HCT116 (cell line): Measurements from ENCODE around the gene SDF4. TPM values are rescaled to one million over a fixed set of nuclear protein-coding genes. Genes with fewer than 3 reads are reported as not detected.

Experiments used
- ATAC-seq: fragments of 200-7000 bp; cut with Tn5 transposase; 2 replicates; pipeline ENCODE4 v1.9.1; 2020; ENCODE audit warnings: mild to moderate bottlenecking, moderate library complexity
- BruUV-seq: library from RNA; stranded (reverse); fragments of 400-500 nt; replicated peaks from 2 replicates; lab custom pipeline; 2021; lab: Mats Ljungman, UMichigan
- CTCF ChIA-PET: fragments of 300-600 bp; sonication (Branson Sonifier 250); formaldehyde crosslinking; loops from one replicate; lab custom pipeline; 2021; ENCODE audit warnings: antibody characterized with exemption; lab: Charles Lee
- POLR2A ChIA-PET: fragments of 300-600, 350-600 bp; sonication (Branson Sonifier 250); formaldehyde crosslinking; loops from one replicate; lab custom pipeline; 2021; ENCODE audit warnings: antibody characterized with exemption; lab: Charles Lee
- RAD21 ChIA-PET, 2 experiments: fragments of 300-600 bp; sonication (Branson Sonifier 250); formaldehyde crosslinking; loops; one replicate each; lab custom pipeline; 2023; ENCODE audit warnings: low total read pairs in 2 of 2; ENCODE audit not compliant: uncharacterized antibody in 2 of 2, unreplicated experiment in 2 of 2, low non-redundant PET in 1 of 2; lab: Charles Lee
- DNase-seq: peaks from one replicate; pipeline ENCODE4 v3.0.0-alpha.2; 2010; ENCODE audit warnings: low read depth, low spot score
- H2AFZ ChIP-seq: fragments of 200-600 bp; shearing (Covaris generic), sonication (generic); 2 replicates; pipeline ENCODE4 v1.6.1; 2017; ENCODE audit warnings: low read depth, mixed run types, mixed read lengths, antibody characterized with exemption, low read length; ENCODE audit not compliant: poor library complexity, severe bottlenecking
- H3K27ac ChIP-seq: 2 replicates; pipeline ENCODE4 v1.5.1; 2012; ENCODE audit warnings: low read depth, low read length
- H3K27me3 ChIP-seq: fragments of 200-600 bp; sonication (generic); 2 replicates; pipeline ENCODE4 v1.6.1; 2016; ENCODE audit warnings: mixed run types, low read length, mixed read lengths; ENCODE audit not compliant: insufficient read depth
- H3K36me3 ChIP-seq, 2 experiments: fragments of 200-500 bp in 1 of 2; fragments of 200-600 bp in 1 of 2; sonication (Bioruptor generic) in 1 of 2; sonication (generic) in 1 of 2; 2 replicates each; pipeline versions ENCODE4 v1.5.1 to v1.6.1; 2014 to 2016; ENCODE audit warnings: low read length in 2 of 2, inconsistent platforms in 1 of 2, mixed read lengths in 1 of 2, mixed run types in 1 of 2; ENCODE audit not compliant: insufficient read depth in 2 of 2, control insufficient read depth in 1 of 2
- H3K4me1 ChIP-seq, 2 experiments: fragments of 200-600 bp in 1 of 2; sonication (generic) in 1 of 2; 2 replicates each; pipeline versions ENCODE4 v1.5.1 to v1.6.1; 2012 to 2017; ENCODE audit warnings: low read length in 2 of 2, inconsistent platforms in 1 of 2, mild to moderate bottlenecking in 1 of 2, mixed read lengths in 1 of 2, mixed run types in 1 of 2, moderate library complexity in 1 of 2; ENCODE audit not compliant: insufficient read depth in 2 of 2, control insufficient read depth in 1 of 2
- H3K4me2 ChIP-seq: fragments of 200-600 bp; sonication (generic); 2 replicates; pipeline ENCODE4 v1.6.1; 2017; ENCODE audit warnings: mixed run types, low read length, mixed read lengths
- H3K4me3 ChIP-seq, 2 experiments: fragments of 200-600 bp in 1 of 2; sonication (generic) in 1 of 2; replicated peaks in 1 of 2; 2 replicates each; pipeline ENCODE4 v1.5.1; 2011 to 2016; ENCODE audit warnings: low read length in 2 of 2, control low read depth in 1 of 2, low read depth in 1 of 2, mild to moderate bottlenecking in 1 of 2, mixed read lengths in 1 of 2, mixed run types in 1 of 2
- H3K79me2 ChIP-seq: fragments of 200-600 bp; sonication (generic); 2 replicates; pipeline ENCODE4 v1.6.1; 2017; ENCODE audit warnings: mild to moderate bottlenecking, mixed run types, low read length, moderate library complexity, mixed read lengths; ENCODE audit not compliant: insufficient read depth
- H3K9ac ChIP-seq: fragments of 200-600 bp; sonication (generic); 2 replicates; pipeline ENCODE4 v1.6.1; 2016; ENCODE audit warnings: low read length, mixed read lengths
- H3K9me2 ChIP-seq: fragments of 200-600 bp; sonication (generic), shearing (Covaris generic); 2 replicates; pipeline ENCODE4 v1.6.1; 2017; ENCODE audit warnings: mixed run types, mild to moderate bottlenecking, moderate library complexity; ENCODE audit not compliant: insufficient read depth
- H3K9me3 ChIP-seq, 2 experiments: fragments of 200-500 bp in 1 of 2; fragments of 200-600 bp in 1 of 2; sonication (Bioruptor generic) in 1 of 2; sonication (generic) in 1 of 2; 2 replicates each; pipeline ENCODE4 v1.6.1; 2014 to 2017; ENCODE audit warnings: low read length in 2 of 2, mixed read lengths in 2 of 2, inconsistent platforms in 1 of 2, low read depth in 1 of 2, mild to moderate bottlenecking in 1 of 2, mixed run types in 1 of 2, moderate library complexity in 1 of 2; ENCODE audit not compliant: control insufficient read depth in 1 of 2, insufficient read depth in 1 of 2
- H4K20me1 ChIP-seq: fragments of 200-600 bp; sonication (generic), shearing (Covaris generic); 2 replicates; pipeline ENCODE4 v1.6.1; 2017; ENCODE audit warnings: mixed run types, mild to moderate bottlenecking, moderate library complexity; ENCODE audit not compliant: insufficient read depth
- ATF3 ChIP-seq: IDR thresholded peaks from 2 replicates; pipeline ENCODE4 v1.6.1; 2012
- CBX3 ChIP-seq: IDR thresholded peaks from 2 replicates; pipeline ENCODE4 v1.6.1; 2012; ENCODE audit warnings: low read depth
- CEBPB ChIP-seq: IDR thresholded peaks from 2 replicates; pipeline ENCODE4 v1.6.1; 2012; ENCODE audit warnings: low read depth
- EGR1 ChIP-seq: IDR thresholded peaks from 2 replicates; pipeline ENCODE4 v1.6.1; 2012; ENCODE audit warnings: low read depth
- EZH2 ChIP-seq: fragments of 200-600 bp; sonication (generic); IDR thresholded peaks from 2 replicates; pipeline ENCODE4 v1.6.1; 2017; ENCODE audit warnings: antibody characterized with exemption, mixed run types
- EZH2phosphoT487 ChIP-seq: fragments of 200-600 bp; IDR thresholded peaks from 2 replicates; pipeline ENCODE4 v1.6.1; 2018; ENCODE audit warnings: antibody characterized with exemption, borderline replicate concordance
- FOSL1 ChIP-seq: IDR thresholded peaks from 2 replicates; pipeline ENCODE4 v1.6.1; 2012; ENCODE audit warnings: low read depth
- POLR2A ChIP-seq: IDR thresholded peaks from 2 replicates; pipeline ENCODE4 v1.7.0; 2011; ENCODE audit warnings: borderline replicate concordance; ENCODE audit not compliant: insufficient read depth, insufficient read length; ENCODE audit errors: extremely low read depth
- POLR2AphosphoS5 ChIP-seq: IDR thresholded peaks from 2 replicates; pipeline ENCODE4 v1.6.1; 2011; ENCODE audit warnings: mild to moderate bottlenecking, low read depth, low read length, moderate library complexity
- RAD21 ChIP-seq: IDR thresholded peaks from 2 replicates; pipeline ENCODE4 v1.6.1; 2012; ENCODE audit warnings: low read depth, mild to moderate bottlenecking
- SIN3A ChIP-seq: IDR thresholded peaks from 2 replicates; pipeline ENCODE4 v1.6.1; 2012; ENCODE audit warnings: low read depth
- SRF ChIP-seq: IDR thresholded peaks from 2 replicates; pipeline ENCODE4 v1.6.1; 2012; ENCODE audit warnings: low read depth
- YY1 ChIP-seq: IDR thresholded peaks from 2 replicates; pipeline ENCODE4 v1.6.1; 2011; ENCODE audit warnings: low read length, low read depth, moderate library complexity, mild to moderate bottlenecking; ENCODE audit not compliant: insufficient replicate concordance; ENCODE audit errors: extremely low read depth
- ZBTB33 ChIP-seq: IDR thresholded peaks from 2 replicates; pipeline ENCODE4 v1.6.1; 2011; ENCODE audit warnings: mild to moderate bottlenecking, low read length, moderate library complexity; ENCODE audit not compliant: insufficient replicate concordance; ENCODE audit errors: extremely low read depth
- ZFX ChIP-seq: fragments of 450-650 bp; IDR thresholded peaks from 2 replicates; pipeline ENCODE4 v1.6.1; 2017
- ZNF274 ChIP-seq: fragments of 200-500 bp; sonication (Bioruptor generic); IDR thresholded peaks from 2 replicates; pipeline ENCODE4 v1.6.1; 2014; ENCODE audit warnings: mild to moderate bottlenecking, low read depth, low read length, inconsistent platforms
- intact Hi-C: fragments of 100-400 bp; cut with micrococcal nuclease; formaldehyde crosslinking; loops from 2 replicates; pipeline ENCODE4 v1.10.0; 2022
- total RNA-seq: library from RNA; stranded (reverse); gene quantifications from one replicate; pipeline ENCODE4 v1.2.1, GENCODE V29; 2021; ENCODE audit not compliant: unreplicated experiment
- TF ChIP-seq, protein P1 (sequence below), 3 experiments: fragments of 200-600 bp in 1 of 3; sonication (generic) in 1 of 3; IDR thresholded peaks in 2 of 3; conservative IDR thresholded peaks in 1 of 3; 2 replicates each; pipeline ENCODE4 v1.5.1; 2012 to 2017; ENCODE audit warnings: low read depth in 2 of 3, low read length in 2 of 3, antibody characterized with exemption in 1 of 3, borderline replicate concordance in 1 of 3, control low read depth in 1 of 3, mild to moderate bottlenecking in 1 of 3, mixed read lengths in 1 of 3, mixed run types in 1 of 3, moderate library complexity in 1 of 3; ENCODE audit not compliant: insufficient read depth in 1 of 3

The SDF4 gene
- total RNA-seq, 1 experiment from 2014 or later, result 133 TPM

- ChIA-PET POLR2A (no interaction called here), RAD21 (no interaction called here), CTCF (no interaction called here)
- intact Hi-C loops, result no loop called here
- no peak overlapping the region for H3K4me3 ChIP-seq
- no TSS peak for BruUV-seq
- no peak overlapping the region for H3K27ac ChIP-seq
- DNase-seq, result no peak
- no peaks in the 10 kb centered on the region for H4K20me1 ChIP-seq
- peaks cover 50% of the 10 kb centered on the region for H3K79me2 ChIP-seq
- H3K9me2 ChIP-seq, result no peaks in the 10 kb centered on the region
- no peak for TF ChIP-seq POLR2AphosphoS5
- no peak for TF ChIP-seq SRF
- TF ChIP-seq EGR1, result no peak
- TF ChIP-seq YY1, result no peak
- no peak for TF ChIP-seq RAD21
- TF ChIP-seq CEBPB, result no peak
- TF ChIP-seq FOSL1, result no peak
- no peak for TF ChIP-seq ZFX
- TF ChIP-seq POLR2A, result no peak
- no peak for ATAC-seq
- no peak overlapping the region for H2AFZ ChIP-seq
- peaks cover 0 to under 1% of the 10 kb centered on the region in 2 experiments; a peak in 1 of 4 replicates for H3K4me1 ChIP-seq
- no peak overlapping the region for H3K9ac ChIP-seq
- peaks cover 23 to 26% of the 10 kb centered on the region in 2 experiments for H3K36me3 ChIP-seq
- no peak overlapping the region for H3K4me2 ChIP-seq
- no peaks in the 10 kb centered on the region for H3K9me3 ChIP-seq
- H3K27me3 ChIP-seq, result no peaks in the 10 kb centered on the region
Observed at GRCh38 chr1:1223321-1223720, 8.5 kb downstream of the SDF4 start.

- ChIA-PET CTCF (no interaction called here), RAD21 (no interaction called here), POLR2A (interaction anchor here (0.5 kb wide), 1 partner anchor 25 kb away, joined by 3 read pairs; no protein-coding TSS in a partner anchor)
- no peak overlapping the region for H3K27ac ChIP-seq
- no peaks in the 10 kb centered on the region for H3K9me3 ChIP-seq
- no peaks in the 10 kb centered on the region for H3K27me3 ChIP-seq
- H3K4me1 ChIP-seq, result peaks cover 0 to 7% of the 10 kb centered on the region in 2 experiments; a peak in 2 of 4 replicates
- no peak overlapping the region for H3K9ac ChIP-seq
- H3K36me3 ChIP-seq, result peaks cover 21 to 22% of the 10 kb centered on the region in 2 experiments
- DNase-seq (no peak), ATAC-seq (no peak)
- intact Hi-C loops, result no loop called here
- no TSS peak for BruUV-seq
- H3K9me2 ChIP-seq, result no peaks in the 10 kb centered on the region
- peaks cover 44% of the 10 kb centered on the region for H3K79me2 ChIP-seq
- no peak overlapping the region for H3K4me2 ChIP-seq
- no peak overlapping the region for H2AFZ ChIP-seq
- no peaks in the 10 kb centered on the region for H4K20me1 ChIP-seq
- H3K4me3 ChIP-seq, result no peak overlapping the region
- TF ChIP-seq EZH2 (no peak), EGR1 (no peak), YY1 (no peak), RAD21 (no peak), ZBTB33 (no peak), SIN3A (no peak), ATF3 (no peak), CBX3 (no peak), POLR2AphosphoS5 (no peak), FOSL1 (no peak), ZNF274 (no peak), EZH2phosphoT487 (no peak)
- TF ChIP-seq, protein P1, sequence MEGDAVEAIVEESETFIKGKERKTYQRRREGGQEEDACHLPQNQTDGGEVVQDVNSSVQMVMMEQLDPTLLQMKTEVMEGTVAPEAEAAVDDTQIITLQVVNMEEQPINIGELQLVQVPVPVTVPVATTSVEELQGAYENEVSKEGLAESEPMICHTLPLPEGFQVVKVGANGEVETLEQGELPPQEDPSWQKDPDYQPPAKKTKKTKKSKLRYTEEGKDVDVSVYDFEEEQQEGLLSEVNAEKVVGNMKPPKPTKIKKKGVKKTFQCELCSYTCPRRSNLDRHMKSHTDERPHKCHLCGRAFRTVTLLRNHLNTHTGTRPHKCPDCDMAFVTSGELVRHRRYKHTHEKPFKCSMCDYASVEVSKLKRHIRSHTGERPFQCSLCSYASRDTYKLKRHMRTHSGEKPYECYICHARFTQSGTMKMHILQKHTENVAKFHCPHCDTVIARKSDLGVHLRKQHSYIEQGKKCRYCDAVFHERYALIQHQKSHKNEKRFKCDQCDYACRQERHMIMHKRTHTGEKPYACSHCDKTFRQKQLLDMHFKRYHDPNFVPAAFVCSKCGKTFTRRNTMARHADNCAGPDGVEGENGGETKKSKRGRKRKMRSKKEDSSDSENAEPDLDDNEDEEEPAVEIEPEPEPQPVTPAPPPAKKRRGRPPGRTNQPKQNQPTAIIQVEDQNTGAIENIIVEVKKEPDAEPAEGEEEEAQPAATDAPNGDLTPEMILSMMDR (IDR thresholded peaks at IDR 0.05 in 2 of 3, conservative IDR thresholded peaks at IDR 0.05 in 1 of 3; ENCODE audit: borderline replicate concordance in 1 of 3, insufficient read depth in 1 of 3, low read depth in 2 of 3, low read length in 2 of 3), result no peak
Observed at GRCh38 chr1:1222575-1223225, 9.1 kb downstream of the SDF4 start.
